GM18867 (cell line): ENCODE results near the gene PCDHGB1.
"Not testable (repeated sequence)": the region's sequence is repeated elsewhere in the genome, so short reads cannot be mapped to it uniquely, and the experiment has no call there.

ENCODE experiments used
- ATAC-seq: cut with Tn5 transposase; IDR thresholded peaks from one replicate; pipeline ENCODE4 v1.9.1; 2021; ENCODE audit warnings: mild to moderate bottlenecking, moderate library complexity; ENCODE audit not compliant: unreplicated experiment

PCDHGB1 gene

GRCh38 chr5:141382469-141383294, 32.8 kb downstream of the PCDHGB1 start, which contains the start of gene PCDHGA7:
Gene PCDHGA7, plus strand, starts transcription at chr5:141382742. Its CDS starts 158 bp downstream, at chr5:141382900.
- ATAC-seq, result no peak

DNA sequence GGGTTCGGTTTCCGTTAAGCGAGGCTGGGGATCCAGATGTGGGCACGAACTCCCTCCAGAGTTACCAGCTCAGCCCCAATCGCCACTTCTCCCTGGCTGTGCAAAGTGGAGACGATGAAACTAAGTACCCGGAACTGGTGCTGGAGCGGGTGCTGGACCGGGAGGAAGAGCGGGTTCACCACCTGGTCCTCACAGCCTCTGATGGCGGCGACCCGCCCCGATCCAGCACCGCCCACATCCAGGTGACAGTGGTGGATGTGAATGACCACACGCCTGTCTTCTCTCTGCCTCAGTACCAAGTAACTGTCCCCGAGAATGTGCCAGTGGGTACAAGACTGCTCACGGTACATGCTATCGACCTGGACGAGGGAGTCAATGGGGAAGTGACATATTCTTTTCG, 33.4 kb downstream of the PCDHGB1 start:
- no peak for ATAC-seq

- no peak for ATAC-seq
These were observed 34.8 kb downstream of the PCDHGB1 start for GRCh38 chr5:141384471-141385267.

- peak; percentile 71 for ATAC-seq
These were observed 37.8 kb downstream of the PCDHGB1 start, which contains the start of gene PCDHGB4 for GRCh38 chr5:141387557-141388311. Gene PCDHGB4, plus strand, starts transcription at chr5:141387698. Its CDS starts 187 bp downstream, at chr5:141387885.

DNA sequence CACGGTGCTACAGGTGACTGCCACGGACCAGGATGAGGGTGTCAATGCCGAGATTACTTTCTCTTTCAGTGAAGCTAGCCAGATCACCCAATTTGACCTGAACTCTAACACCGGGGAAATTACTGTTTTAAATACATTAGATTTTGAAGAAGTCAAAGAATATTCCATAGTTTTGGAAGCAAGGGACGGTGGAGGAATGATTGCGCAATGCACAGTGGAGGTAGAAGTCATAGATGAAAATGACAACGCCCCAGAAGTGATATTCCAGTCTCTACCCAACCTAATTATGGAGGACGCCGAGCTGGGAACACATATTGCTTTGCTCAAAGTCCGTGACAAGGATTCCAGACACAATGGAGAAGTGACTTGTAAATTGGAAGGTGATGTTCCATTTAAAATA, 38.8 kb downstream of the PCDHGB1 start:
- no peak for ATAC-seq

DNA sequence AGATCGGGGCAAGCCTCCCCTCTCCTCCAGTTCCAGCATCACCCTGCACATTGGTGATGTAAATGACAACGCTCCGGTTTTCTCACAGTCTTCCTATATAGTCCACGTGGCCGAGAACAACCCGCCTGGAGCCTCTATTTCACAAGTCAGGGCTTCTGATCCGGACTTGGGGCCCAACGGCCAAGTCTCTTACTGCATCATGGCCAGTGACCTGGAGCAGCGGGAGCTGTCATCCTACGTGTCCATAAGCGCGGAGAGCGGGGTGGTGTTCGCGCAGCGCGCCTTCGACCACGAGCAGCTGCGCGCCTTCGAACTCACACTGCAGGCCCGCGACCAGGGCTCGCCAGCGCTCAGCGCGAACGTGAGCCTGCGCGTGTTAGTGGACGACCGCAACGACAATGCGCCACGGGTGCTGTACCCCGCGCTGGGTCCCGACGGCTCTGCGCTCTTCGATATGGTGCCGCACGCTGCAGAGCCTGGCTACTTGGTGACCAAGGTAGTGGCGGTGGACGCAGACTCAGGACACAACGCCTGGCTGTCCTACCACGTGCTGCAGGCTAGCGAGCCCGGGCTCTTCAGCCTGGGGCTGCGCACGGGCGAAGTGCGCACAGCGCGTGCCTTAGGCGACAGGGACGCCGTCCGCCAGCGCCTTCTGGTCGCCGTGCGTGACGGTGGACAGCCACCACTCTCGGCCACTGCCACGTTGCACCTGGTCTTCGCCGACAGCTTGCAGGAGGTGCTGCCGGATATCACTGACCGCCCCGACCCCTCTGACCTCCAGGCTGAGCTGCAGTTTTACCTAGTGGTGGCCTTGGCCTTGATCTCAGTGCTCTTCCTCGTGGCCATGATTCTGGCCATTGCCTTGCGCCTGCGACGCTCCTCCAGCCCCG, 39.5 kb downstream of the PCDHGB1 start:
- ATAC-seq, result no peak

DNA sequence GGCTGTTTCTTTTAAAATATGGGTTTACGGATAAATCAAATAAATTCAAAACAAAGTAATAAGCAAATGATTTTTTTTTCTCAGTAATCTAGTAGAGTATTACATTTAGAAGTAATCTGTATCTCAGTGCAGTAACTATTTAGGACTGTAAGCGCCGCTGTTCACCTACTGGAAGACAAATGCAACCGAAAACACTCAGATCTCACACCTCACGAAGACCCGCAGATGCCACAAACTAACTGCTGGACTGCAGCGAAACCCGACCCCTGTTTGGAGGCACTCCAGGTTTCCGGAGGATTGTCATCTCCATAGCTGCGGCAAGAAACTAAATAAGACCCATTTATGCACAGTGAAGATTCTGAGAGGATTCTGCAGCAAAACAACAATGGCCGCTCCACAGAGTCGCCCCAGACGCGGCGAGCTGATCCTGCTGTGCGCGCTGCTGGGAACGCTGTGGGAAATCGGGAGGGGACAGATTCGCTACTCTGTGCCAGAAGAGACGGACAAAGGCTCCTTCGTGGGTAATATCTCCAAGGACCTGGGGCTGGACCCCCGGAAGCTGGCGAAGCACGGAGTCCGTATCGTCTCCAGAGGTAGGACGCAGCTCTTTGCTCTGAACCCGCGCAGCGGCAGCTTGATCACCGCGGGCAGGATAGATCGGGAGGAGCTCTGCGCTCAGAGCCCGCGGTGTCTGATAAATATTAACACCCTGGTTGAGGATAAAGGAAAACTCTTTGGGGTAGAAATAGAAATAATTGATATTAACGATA, 42.7 kb downstream of the PCDHGB1 start, which contains the start of gene PCDHGA8:
TSS of gene PCDHGA8 (plus strand) at position 205 of the 770 bp plus-strand sequence. CDS start at position 386, 181 bp downstream.
- no peak for ATAC-seq

- ATAC-seq, result no peak
These were observed 43.4 kb downstream of the PCDHGB1 start for GRCh38 chr5:141393267-141393666.

DNA sequence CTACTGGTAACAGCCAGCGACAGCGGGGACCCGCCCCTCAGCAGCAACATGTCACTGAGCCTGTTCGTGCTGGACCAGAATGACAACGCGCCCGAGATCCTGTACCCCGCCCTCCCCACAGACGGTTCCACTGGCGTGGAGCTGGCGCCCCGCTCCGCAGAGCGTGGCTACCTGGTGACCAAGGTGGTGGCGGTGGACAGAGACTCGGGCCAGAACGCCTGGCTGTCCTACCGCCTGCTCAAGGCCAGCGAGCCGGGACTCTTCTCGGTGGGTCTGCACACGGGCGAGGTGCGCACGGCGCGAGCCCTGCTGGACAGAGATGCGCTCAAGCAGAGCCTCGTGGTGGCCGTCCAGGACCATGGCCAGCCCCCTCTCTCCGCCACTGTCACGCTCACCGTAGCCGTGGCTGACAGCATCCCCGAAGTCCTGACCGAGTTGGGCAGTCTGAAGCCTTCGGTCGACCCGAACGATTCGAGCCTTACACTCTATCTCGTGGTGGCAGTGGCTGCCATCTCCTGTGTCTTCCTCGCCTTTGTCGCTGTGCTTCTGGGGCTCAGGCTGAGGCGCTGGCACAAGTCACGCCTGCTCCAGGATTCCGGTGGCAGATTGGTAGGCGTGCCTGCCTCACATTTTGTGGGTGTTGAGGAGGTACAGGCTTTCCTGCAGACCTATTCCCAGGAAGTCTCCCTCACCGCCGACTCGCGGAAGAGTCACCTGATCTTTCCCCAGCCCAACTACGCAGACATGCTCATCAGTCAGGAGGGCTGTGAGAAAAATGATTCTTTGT, 44.7 kb downstream of the PCDHGB1 start:
- ATAC-seq, result not testable (repeated sequence)

DNA sequence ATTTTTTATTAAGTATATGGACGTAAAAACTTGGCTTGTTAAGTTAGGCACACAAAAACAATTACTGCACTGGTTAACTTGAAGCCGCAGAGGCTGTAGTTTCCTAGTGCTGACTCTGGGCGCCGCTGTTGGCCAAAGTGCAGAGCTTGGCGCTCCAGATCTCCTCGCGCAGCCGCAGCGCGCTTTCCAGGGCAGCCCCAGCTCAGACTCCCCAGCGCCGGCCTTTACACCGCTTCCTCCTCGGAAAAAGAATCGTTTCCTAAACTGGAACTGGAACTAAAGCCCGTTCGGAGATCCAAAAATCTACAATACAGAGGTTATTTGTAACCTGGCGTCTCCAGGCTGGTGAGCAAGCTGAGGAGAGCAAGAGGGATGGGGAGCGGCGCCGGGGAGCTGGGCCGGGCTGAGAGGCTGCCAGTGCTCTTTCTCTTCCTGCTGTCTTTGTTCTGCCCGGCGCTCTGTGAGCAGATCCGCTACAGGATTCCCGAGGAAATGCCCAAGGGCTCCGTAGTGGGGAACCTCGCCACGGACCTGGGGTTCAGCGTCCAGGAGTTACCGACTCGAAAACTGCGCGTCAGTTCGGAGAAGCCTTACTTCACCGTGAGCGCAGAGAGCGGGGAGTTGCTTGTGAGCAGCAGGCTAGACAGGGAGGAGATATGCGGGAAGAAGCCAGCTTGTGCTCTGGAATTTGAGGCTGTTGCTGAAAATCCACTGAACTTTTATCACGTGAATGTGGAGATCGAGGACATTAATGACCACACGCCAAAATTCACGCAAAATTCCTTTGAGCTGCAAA, 48.1 kb downstream of the PCDHGB1 start, which contains the start of gene PCDHGB5:
TSS of gene PCDHGB5 (plus strand) at position 192 of the 796 bp plus-strand sequence. CDS start at position 373, 181 bp downstream.
- not testable (repeated sequence) for ATAC-seq

GRCh38 chr5:141398608-141399007, 48.7 kb downstream of the PCDHGB1 start:
- ATAC-seq, result no peak

DNA sequence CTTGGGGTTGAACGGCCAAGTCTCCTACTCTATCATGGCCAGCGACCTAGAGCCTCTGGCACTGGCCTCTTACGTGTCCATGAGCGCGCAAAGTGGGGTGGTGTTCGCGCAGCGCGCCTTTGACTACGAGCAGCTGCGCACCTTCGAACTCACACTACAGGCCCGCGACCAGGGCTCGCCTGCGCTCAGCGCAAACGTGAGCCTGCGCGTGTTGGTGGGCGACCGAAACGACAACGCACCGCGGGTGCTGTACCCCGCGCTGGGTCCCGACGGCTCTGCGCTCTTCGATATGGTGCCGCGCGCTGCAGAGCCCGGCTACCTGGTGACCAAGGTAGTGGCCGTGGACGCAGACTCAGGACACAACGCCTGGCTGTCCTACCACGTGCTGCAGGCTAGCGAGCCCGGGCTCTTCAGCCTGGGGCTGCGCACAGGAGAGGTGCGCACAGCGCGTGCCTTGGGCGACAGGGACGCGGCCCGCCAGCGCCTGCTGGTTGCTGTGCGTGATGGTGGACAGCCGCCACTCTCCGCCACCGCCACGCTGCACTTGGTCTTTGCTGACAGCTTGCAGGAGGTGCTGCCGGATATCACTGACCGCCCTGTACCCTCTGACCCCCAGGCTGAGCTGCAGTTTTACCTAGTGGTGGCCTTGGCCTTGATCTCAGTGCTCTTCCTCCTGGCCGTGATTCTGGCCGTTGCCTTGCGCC, 49.8 kb downstream of the PCDHGB1 start:
- no peak for ATAC-seq
